ENCODE measurements around the gene ADCYAP1R1. TPM values are rescaled to one million over a fixed set of nuclear protein-coding genes. Genes with fewer than 3 reads are reported as not detected.

ADCYAP1R1 gene
- total and polyA plus RNA-seq, 2 of the 8 experiments (the other 6 are each of a cell fraction or from before 2014, with no cell fraction given), result 14.4 to 14.6 TPM

DNA sequence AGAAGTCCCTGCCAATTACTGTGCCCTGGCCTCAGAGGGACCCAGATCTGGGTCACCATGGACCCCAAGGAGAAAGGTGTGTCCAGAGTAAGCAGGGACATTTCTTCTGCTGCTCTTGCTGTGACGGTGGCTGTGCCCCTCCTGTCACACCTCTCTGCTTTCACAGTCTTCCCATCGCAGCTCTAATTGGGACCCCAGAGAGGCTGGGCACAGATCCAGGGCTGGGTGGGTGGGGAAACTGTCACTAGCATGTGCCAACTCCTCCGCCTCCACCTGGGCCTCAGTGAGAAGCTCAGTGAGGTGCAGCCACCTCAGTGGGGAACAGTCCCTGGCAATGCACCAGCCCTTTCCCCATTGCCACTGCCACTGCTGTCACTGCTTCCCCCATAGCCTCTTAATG is 37.3 kb upstream of the ADCYAP1R1 start (continued):
- TF ChIP-seq, protein P1, sequence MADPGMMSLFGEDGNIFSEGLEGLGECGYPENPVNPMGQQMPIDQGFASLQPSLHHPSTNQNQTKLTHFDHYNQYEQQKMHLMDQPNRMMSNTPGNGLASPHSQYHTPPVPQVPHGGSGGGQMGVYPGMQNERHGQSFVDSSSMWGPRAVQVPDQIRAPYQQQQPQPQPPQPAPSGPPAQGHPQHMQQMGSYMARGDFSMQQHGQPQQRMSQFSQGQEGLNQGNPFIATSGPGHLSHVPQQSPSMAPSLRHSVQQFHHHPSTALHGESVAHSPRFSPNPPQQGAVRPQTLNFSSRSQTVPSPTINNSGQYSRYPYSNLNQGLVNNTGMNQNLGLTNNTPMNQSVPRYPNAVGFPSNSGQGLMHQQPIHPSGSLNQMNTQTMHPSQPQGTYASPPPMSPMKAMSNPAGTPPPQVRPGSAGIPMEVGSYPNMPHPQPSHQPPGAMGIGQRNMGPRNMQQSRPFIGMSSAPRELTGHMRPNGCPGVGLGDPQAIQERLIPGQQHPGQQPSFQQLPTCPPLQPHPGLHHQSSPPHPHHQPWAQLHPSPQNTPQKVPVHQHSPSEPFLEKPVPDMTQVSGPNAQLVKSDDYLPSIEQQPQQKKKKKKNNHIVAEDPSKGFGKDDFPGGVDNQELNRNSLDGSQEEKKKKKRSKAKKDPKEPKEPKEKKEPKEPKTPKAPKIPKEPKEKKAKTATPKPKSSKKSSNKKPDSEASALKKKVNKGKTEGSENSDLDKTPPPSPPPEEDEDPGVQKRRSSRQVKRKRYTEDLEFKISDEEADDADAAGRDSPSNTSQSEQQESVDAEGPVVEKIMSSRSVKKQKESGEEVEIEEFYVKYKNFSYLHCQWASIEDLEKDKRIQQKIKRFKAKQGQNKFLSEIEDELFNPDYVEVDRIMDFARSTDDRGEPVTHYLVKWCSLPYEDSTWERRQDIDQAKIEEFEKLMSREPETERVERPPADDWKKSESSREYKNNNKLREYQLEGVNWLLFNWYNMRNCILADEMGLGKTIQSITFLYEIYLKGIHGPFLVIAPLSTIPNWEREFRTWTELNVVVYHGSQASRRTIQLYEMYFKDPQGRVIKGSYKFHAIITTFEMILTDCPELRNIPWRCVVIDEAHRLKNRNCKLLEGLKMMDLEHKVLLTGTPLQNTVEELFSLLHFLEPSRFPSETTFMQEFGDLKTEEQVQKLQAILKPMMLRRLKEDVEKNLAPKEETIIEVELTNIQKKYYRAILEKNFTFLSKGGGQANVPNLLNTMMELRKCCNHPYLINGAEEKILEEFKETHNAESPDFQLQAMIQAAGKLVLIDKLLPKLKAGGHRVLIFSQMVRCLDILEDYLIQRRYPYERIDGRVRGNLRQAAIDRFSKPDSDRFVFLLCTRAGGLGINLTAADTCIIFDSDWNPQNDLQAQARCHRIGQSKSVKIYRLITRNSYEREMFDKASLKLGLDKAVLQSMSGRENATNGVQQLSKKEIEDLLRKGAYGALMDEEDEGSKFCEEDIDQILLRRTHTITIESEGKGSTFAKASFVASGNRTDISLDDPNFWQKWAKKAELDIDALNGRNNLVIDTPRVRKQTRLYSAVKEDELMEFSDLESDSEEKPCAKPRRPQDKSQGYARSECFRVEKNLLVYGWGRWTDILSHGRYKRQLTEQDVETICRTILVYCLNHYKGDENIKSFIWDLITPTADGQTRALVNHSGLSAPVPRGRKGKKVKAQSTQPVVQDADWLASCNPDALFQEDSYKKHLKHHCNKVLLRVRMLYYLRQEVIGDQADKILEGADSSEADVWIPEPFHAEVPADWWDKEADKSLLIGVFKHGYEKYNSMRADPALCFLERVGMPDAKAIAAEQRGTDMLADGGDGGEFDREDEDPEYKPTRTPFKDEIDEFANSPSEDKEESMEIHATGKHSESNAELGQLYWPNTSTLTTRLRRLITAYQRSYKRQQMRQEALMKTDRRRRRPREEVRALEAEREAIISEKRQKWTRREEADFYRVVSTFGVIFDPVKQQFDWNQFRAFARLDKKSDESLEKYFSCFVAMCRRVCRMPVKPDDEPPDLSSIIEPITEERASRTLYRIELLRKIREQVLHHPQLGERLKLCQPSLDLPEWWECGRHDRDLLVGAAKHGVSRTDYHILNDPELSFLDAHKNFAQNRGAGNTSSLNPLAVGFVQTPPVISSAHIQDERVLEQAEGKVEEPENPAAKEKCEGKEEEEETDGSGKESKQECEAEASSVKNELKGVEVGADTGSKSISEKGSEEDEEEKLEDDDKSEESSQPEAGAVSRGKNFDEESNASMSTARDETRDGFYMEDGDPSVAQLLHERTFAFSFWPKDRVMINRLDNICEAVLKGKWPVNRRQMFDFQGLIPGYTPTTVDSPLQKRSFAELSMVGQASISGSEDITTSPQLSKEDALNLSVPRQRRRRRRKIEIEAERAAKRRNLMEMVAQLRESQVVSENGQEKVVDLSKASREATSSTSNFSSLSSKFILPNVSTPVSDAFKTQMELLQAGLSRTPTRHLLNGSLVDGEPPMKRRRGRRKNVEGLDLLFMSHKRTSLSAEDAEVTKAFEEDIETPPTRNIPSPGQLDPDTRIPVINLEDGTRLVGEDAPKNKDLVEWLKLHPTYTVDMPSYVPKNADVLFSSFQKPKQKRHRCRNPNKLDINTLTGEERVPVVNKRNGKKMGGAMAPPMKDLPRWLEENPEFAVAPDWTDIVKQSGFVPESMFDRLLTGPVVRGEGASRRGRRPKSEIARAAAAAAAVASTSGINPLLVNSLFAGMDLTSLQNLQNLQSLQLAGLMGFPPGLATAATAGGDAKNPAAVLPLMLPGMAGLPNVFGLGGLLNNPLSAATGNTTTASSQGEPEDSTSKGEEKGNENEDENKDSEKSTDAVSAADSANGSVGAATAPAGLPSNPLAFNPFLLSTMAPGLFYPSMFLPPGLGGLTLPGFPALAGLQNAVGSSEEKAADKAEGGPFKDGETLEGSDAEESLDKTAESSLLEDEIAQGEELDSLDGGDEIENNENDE (IDR thresholded peaks at IDR 0.05; ENCODE audit: insufficient replicate concordance, low read length), result no peak
- no peak for TF ChIP-seq POLR2A (IDR thresholded peaks at IDR 0.05; ENCODE audit: control extremely low read depth in 1 of 2, low read depth in 2 of 2, low read length in 2 of 2)
- TF ChIP-seq EGR1 (IDR thresholded peaks at IDR 0.05; ENCODE audit: borderline replicate concordance, low read depth, low read length), result no peak
